ENCODE data around the gene GMDS. TPM values are rescaled to one million over a fixed set of nuclear protein-coding genes. Genes with fewer than 3 reads are reported as not detected.

The GMDS gene
- total RNA-seq, 1 experiment from 2014 or later = 27.6 TPM

DNA sequence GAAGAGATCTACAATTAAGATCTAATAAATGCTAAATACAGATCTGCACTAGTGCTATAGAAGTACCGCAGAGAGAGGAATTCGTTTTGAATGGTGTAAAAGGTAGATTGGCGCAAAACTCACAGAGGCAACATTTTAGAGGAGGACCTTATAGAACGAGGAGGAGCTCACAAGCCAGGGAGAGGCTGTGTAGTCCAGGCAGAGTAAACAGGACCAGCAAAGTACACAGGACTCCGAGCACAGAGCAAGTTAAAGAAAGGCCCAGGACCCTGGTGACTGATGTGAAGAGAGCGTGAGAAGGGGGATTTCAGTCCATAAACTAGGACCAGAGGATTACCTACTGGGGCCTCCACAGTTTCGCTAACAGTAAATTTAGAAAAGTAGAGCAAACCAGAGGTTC, 433.4 kb downstream of the GMDS start:
- Histone ChIP-seq H3K9ac (ENCODE audit: extremely low read depth, insufficient read length, low read length) (no peak overlapping the region), H2AFZ (ENCODE audit: low read length) (no peak overlapping the region), H3K56ac (ENCODE audit: insufficient read length, low read depth, low read length) (no peak overlapping the region), H3K4me1 (ENCODE audit: insufficient read depth, low read length) (no peaks in the 10 kb centered on the region; the same call in 1 of the 2 replicates), H3K14ac (ENCODE audit: insufficient read depth, low read length) (no peak overlapping the region), H3K79me2 (ENCODE audit: insufficient read depth, low read length) (no peaks in the 10 kb centered on the region), H2BK12ac (ENCODE audit: insufficient read length, low read depth, low read length) (no peak overlapping the region), H3K4ac (ENCODE audit: low read depth, low read length) (no peak overlapping the region), H3K18ac (ENCODE audit: insufficient read length, low read depth, low read length) (no peak overlapping the region), H2BK120ac (ENCODE audit: low read depth, low read length, poor library complexity, severe bottlenecking) (no peak overlapping the region), H4K8ac (replicated peaks; ENCODE audit: insufficient read length, low read depth, low read length) (no peak overlapping the region), H2AK5ac (ENCODE audit: insufficient read length, low read length) (no peak overlapping the region), H3T11ph (ENCODE audit: low read length) (no peak overlapping the region), H3K27me3 (ENCODE audit: insufficient read depth, low read length) (no peaks in the 10 kb centered on the region; the same call in 1 of the 2 replicates), H3K9me3 (ENCODE audit: control insufficient read depth, low read depth, low read length) (no peaks in the 10 kb centered on the region), H2BK20ac (ENCODE audit: low read depth, low read length, poor library complexity, severe bottlenecking) (no peak overlapping the region), H4K5ac (ENCODE audit: insufficient read length, low read depth, low read length) (no peak overlapping the region), H3K23me2 (ENCODE audit: insufficient read length, low read depth, low read length, poor library complexity, severe bottlenecking) (no peaks in the 10 kb centered on the region), H4K20me1 (ENCODE audit: control insufficient read depth, insufficient read depth, insufficient read length) (no peaks in the 10 kb centered on the region), H2BK5ac (ENCODE audit: insufficient read length, low read length) (no peak overlapping the region), H3K27ac (ENCODE audit: insufficient read length, low read depth, low read length) (no peak overlapping the region), H3K79me1 (ENCODE audit: insufficient read depth, low read depth, low read length, poor library complexity, severe bottlenecking) (no peaks in the 10 kb centered on the region), H4K91ac (ENCODE audit: insufficient read length, low read depth, low read length) (no peak overlapping the region), H3K23ac (ENCODE audit: insufficient read length, low read depth, low read length) (no peak overlapping the region), H2BK15ac (ENCODE audit: low read depth, low read length) (no peak overlapping the region), H3K4me2 (ENCODE audit: insufficient read depth, insufficient read length, low read length) (no peak overlapping the region)
- H3K27me3 Mint-ChIP-seq (ENCODE audit: low read depth) = no peaks in the 10 kb centered on the region
- no peak overlapping the region for H3K4me3 Mint-ChIP-seq
- WGBS (ENCODE audit: extremely low coverage, insufficient read length, low lambda C conversion rate) = no CpG with 5 or more reads among the region's 7 CpGs
- peaks cover 12 to 20% of the 10 kb centered on the region in 2 experiments for H3K4me1 Mint-ChIP-seq
- H3K9me3 Mint-ChIP-seq = no peaks in the 10 kb centered on the region
- TF ChIP-seq, protein P1, sequence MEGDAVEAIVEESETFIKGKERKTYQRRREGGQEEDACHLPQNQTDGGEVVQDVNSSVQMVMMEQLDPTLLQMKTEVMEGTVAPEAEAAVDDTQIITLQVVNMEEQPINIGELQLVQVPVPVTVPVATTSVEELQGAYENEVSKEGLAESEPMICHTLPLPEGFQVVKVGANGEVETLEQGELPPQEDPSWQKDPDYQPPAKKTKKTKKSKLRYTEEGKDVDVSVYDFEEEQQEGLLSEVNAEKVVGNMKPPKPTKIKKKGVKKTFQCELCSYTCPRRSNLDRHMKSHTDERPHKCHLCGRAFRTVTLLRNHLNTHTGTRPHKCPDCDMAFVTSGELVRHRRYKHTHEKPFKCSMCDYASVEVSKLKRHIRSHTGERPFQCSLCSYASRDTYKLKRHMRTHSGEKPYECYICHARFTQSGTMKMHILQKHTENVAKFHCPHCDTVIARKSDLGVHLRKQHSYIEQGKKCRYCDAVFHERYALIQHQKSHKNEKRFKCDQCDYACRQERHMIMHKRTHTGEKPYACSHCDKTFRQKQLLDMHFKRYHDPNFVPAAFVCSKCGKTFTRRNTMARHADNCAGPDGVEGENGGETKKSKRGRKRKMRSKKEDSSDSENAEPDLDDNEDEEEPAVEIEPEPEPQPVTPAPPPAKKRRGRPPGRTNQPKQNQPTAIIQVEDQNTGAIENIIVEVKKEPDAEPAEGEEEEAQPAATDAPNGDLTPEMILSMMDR (conservative IDR thresholded peaks at IDR 0.05) = no peak
- DNase-seq = no peak
- H3K27ac Mint-ChIP-seq = peak overlapping the region in 1 of 3 experiments; percentile 4; a peak in 3 of 7 replicates
- H3K36me3 Mint-ChIP-seq (ENCODE audit: insufficient read depth in 1 of 3, low read depth in 3 of 3) = no peaks in the 10 kb centered on the region
